Breast epithelium (tissue), 4 donors: ENCODE results near the gene DHX35. TPM values are rescaled to one million over a fixed set of nuclear protein-coding genes. Genes with fewer than 3 reads are reported as not detected.

Experiments
- DNase-seq, 2 donors: peaks; one replicate each; pipeline ENCODE4 v3.0.0-alpha.2; 2019; ENCODE audit warnings: low spot score in 2 of 2
- H3K27ac ChIP-seq, 2 donors: fragments of 200-600 bp; sonication (generic) in 1 of 2; one replicate each; pipeline ENCODE4 v1.5.1; 2016 to 2019; ENCODE audit warnings: mild to moderate bottlenecking in 1 of 2
- H3K27me3 ChIP-seq, 2 donors: fragments of 200-600 bp; sonication (generic) in 1 of 2; one replicate each; pipeline versions ENCODE4 v1.5.1 to v1.6.0; 2017 to 2019; ENCODE audit warnings: control low read depth in 1 of 2, mild to moderate bottlenecking in 1 of 2
- H3K36me3 ChIP-seq: fragments of 200-600 bp; one replicate; pipeline ENCODE4 v1.5.1; 2019
- H3K4me1 ChIP-seq, 2 donors: fragments of 200-600 bp; sonication (generic); one replicate each; pipeline ENCODE4 v1.5.1; 2016 to 2019; ENCODE audit warnings: control low read depth in 1 of 2
- H3K4me3 ChIP-seq, 3 donors: fragments of 200-600 bp; sonication (generic); 1 replicate in 2 of 3; 2 replicates in 1 of 3; pipeline ENCODE4 v1.5.1; 2016 to 2019; ENCODE audit warnings: mild to moderate bottlenecking in 3 of 3, moderate library complexity in 2 of 3
- H3K9me3 ChIP-seq, 2 donors: fragments of 200-600 bp; sonication (generic) in 1 of 2; one replicate each; pipeline ENCODE4 v1.5.1; 2016 to 2019; ENCODE audit warnings: control low read depth in 1 of 2
- CTCF ChIP-seq, 3 donors: fragments of 450-650 bp; IDR thresholded peaks; one replicate each; pipeline ENCODE4 v1.5.1; 2016 to 2017; ENCODE audit warnings: antibody characterized with exemption in 3 of 3, mild to moderate bottlenecking in 3 of 3, moderate library complexity in 3 of 3
- POLR2A ChIP-seq: fragments of 450-650 bp; IDR thresholded peaks from one replicate; pipeline ENCODE4 v1.6.1; 2016; ENCODE audit warnings: antibody characterized with exemption, mild to moderate bottlenecking, moderate library complexity
- POLR2AphosphoS5 ChIP-seq, 3 donors: sonication (generic); formaldehyde crosslinking; IDR thresholded peaks; one replicate each; pipeline ENCODE4 v1.6.1; 2017; ENCODE audit warnings: antibody characterized with exemption in 3 of 3
- intact Hi-C: fragments of 100-400 bp; cut with DNase I; formaldehyde crosslinking; loops from one replicate; pipeline ENCODE4 v1.15.1; 2023; ENCODE audit warnings: low total_unique reads
- total RNA-seq, 3 donors: library from RNA; depleted of rRNA; stranded (reverse); fragments of >200 nt; gene quantifications; one replicate each; pipeline ENCODE4 v1.1.0, GENCODE V29; 2016

The DHX35 gene
- 10 to 100 TPM; 11.0 to 20.3 (median 20.1) TPM for total RNA-seq

DNA sequence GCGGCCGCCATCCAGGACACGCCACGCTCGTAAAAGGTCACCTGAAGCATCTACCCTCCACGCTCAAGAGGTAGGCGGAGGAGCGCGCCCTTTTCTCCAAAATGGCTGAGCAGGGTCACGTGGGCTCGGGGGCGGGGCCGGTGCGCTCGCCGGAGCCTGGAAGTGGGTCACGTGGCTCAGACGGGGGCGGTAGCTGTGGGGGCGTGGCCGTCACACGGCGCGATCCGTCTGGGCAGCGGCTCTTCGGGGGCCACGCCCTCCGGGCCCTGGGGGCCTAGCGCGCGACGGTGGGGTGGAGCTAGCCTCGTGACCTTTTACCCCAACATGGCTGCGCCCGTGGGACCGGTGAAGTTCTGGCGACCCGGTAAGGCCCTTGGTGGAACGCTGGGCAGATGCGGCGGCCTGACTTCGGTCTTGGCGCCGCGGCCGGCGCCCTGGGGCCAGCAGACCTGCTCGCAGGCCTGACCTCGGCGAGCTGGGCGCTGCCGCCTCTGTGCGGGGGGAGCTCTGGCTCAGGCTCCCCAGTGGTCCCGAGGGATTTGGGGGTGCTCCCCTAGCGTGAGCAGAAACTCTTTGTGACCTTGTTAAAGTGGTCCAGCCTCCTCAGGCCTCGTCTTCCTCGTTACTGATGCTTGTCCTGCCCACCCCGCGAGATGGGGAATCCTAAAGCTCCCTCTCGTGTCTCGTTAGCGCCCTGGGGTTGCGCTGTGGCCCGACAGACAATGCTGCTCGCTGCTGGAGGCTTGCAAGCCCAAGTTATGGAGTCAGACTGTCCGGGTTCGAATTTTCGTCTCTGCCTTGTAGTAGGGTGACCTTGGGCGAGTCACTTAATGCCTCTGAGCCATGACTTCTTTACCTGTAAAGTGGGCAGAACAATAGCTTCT lies at the start of gene DHX35:
TSS of gene DHX35 (plus strand) at position 301 of the 884 bp plus-strand sequence. CDS start at position 325, 24 bp downstream.
- Histone ChIP-seq H3K36me3 (no peaks in the 10 kb centered on the region), H3K27me3 (no peaks in the 10 kb centered on the region), H3K4me1 (peaks cover 0 to 6% of the 10 kb centered on the region in 2 donors), H3K4me3 (peak within 1 kb of the TSS; percentile 93 to 99 (median 95)), H3K27ac (peak within 1 kb of the TSS; percentile 92), H3K9me3 (no peaks in the 10 kb centered on the region)
- TF ChIP-seq CTCF (IDR thresholded peaks at IDR 0.05) (no peak), POLR2AphosphoS5 (IDR thresholded peaks at IDR 0.05) (peak; percentile 46 to 80 (median 55)), POLR2A (no peak)
- peak; percentile 96 to 98 for DNase-seq
- intact Hi-C loops = no loop called here

DNA sequence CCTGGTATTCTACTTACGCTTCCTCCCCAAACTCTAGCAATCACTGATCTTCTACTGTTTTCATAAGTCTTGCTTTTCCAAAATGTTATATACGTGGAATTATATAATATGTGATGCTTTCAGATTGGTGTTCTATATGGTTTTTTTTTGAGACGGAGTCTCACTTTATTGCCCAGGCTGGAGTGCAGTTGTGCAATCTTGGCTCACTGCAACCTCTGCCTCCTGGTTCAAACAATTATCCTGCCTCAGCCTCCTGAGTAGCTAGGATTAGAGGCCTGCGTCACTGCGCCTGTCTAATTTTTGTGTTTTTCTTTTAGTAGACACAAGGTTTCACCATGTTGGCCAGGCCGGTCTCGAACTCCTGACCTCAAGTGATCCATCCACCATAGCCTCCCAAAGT lies 46.8 kb upstream of the DHX35 start:
- Histone ChIP-seq H3K9me3 (no peaks in the 10 kb centered on the region), H3K4me1 (no peaks in the 10 kb centered on the region), H3K36me3 (no peaks in the 10 kb centered on the region), H3K27ac (no peak overlapping the region), H3K4me3 (no peak overlapping the region), H3K27me3 (peaks cover 0 to 3% of the 10 kb centered on the region in 2 donors)
- intact Hi-C loops = loop anchor here (2.0 kb wide), 1 partner anchor 37 kb away; no protein-coding TSS in a partner anchor
- TF ChIP-seq POLR2AphosphoS5 (IDR thresholded peaks at IDR 0.05) = no peak
- TF ChIP-seq POLR2A = no peak
- DNase-seq = no peak

- TF ChIP-seq CTCF (IDR thresholded peaks at IDR 0.05) (no peak), POLR2AphosphoS5 (IDR thresholded peaks at IDR 0.05) (no peak), POLR2A (no peak)
- Histone ChIP-seq H3K4me1 (no peaks in the 10 kb centered on the region), H3K4me3 (no peak overlapping the region), H3K36me3 (no peaks in the 10 kb centered on the region), H3K27me3 (peaks cover 0 to 3% of the 10 kb centered on the region in 2 donors), H3K9me3 (no peaks in the 10 kb centered on the region), H3K27ac (no peak overlapping the region)
- intact Hi-C loops = no loop called here
- no peak for DNase-seq
Measured at GRCh38 chr20:38917657-38918056, 44.5 kb upstream of the DHX35 start.

DNA sequence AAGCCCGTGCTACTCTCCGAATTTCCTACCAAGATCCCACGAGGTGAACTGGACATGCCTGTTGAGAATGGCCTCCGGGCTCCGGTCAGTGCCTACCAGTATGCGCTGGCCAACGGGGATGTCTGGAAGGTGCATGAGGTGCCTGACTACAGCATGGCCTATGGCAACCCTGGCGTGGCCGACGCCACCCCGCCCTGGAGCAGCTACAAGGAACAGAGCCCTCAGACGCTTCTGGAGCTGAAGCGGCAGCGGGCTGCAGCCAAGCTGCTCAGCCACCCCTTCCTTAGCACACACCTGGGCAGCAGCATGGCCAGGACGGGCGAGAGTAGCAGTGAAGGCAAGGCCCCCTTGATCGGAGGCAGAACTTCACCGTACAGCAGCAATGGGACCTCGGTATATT lies 44.0 kb upstream of the DHX35 start:
- Histone ChIP-seq H3K36me3 (no peaks in the 10 kb centered on the region), H3K27me3 (peaks cover 0 to 3% of the 10 kb centered on the region in 2 donors), H3K4me3 (no peak overlapping the region), H3K4me1 (no peaks in the 10 kb centered on the region), H3K9me3 (no peaks in the 10 kb centered on the region), H3K27ac (no peak overlapping the region)
- TF ChIP-seq POLR2AphosphoS5 (IDR thresholded peaks at IDR 0.05) (no peak), CTCF (IDR thresholded peaks at IDR 0.05) (no peak), POLR2A (no peak)
- intact Hi-C loops = no loop called here
- no peak for DNase-seq

DNA sequence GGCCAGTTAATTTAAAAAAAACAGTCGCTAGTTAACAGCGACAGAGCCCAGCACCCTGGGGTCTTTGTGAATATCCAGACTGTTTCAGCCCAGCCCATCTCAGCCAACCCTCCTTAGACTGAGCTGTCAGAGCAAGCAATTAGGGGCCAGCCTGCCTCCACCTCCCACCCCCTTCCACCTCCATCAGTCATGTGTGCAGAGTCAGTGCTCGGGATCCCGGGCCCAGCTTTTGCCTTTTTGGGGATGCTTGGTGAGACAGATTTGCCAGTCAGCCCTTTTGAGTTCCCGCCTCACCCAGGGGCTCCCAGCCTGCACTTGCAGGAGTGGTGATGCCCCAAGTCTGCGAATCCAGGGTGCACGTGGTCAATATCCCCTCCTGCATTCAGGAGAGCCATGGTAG lies 42.5 kb upstream of the DHX35 start:
- H3K27me3 ChIP-seq = peaks cover 0 to 3% of the 10 kb centered on the region in 2 donors
- no peaks in the 10 kb centered on the region for H3K9me3 ChIP-seq
- intact Hi-C loops = no loop called here
- no peaks in the 10 kb centered on the region for H3K4me1 ChIP-seq
- no peak for DNase-seq
- H3K4me3 ChIP-seq = no peak overlapping the region
- H3K27ac ChIP-seq = no peak overlapping the region
- no peaks in the 10 kb centered on the region for H3K36me3 ChIP-seq
- TF ChIP-seq POLR2AphosphoS5 (IDR thresholded peaks at IDR 0.05) = no peak
- TF ChIP-seq POLR2A = no peak
- no peak for TF ChIP-seq CTCF (IDR thresholded peaks at IDR 0.05)
